GM21381 (cell line): ENCODE data around the gene MEIS2.

Experiments used
- ATAC-seq: cut with Tn5 transposase; IDR thresholded peaks from one replicate; pipeline ENCODE4 v1.9.1; 2021; ENCODE audit warnings: mild to moderate bottlenecking, moderate library complexity; ENCODE audit not compliant: unreplicated experiment

MEIS2 gene

DNA sequence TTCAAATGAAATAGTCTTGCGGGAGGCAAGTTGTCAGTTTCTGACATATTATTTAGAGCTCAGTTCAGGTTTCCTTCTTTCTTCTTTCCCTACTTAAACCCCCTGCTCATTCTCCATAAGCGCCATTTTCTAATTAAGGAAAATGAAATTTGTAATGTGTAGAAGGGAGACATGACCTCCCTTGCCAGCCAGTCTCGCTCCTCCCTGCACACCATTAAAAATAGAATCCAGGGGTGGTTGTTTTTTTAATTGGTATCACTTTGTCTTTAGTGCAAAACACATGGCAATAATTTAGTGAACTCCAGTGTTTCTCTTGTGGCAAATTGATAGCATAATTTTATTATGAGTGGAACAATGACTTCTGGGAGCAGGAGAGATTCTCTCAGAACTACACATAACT lies 160.1 kb downstream of the MEIS2 start:
- no peak for ATAC-seq

DNA sequence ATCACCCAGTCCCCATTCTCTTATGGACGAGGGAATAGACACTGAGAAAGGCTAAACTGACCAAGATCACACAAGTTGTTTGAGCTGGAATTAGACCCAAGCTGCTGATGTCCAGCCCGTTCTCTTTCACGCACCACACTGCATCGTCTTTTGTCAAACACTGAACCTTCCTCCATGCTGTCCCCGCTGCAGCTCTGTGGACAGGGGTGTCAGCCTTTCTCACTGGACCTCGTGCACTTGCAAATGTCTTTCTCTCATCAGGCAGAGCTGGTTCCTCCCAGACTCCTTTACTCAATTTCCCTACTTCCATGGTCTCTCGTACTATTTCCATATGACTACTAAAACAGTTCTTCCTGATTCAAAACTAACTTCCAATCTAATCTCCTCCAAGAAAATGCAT lies 161.6 kb downstream of the MEIS2 start:
- ATAC-seq = no peak

DNA sequence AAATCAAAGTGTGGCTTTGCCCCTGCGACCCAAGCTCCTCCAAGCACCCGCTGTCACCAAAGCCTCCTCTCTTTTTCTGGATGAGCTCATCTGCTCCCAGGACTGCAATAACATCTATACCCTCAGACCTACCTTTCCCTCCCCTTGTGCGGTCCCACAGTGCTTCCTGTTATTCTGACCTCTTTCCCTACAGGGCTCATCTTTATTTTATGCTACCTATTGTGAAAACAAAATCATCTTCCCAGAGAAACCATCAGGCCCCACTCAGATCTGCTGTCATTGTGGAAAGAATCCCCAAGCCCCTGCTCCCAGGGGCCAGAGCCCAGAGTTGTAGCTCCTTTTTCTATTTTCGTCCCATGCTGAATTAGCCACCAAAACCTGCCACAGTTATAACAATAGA lies 162.2 kb downstream of the MEIS2 start:
- no peak for ATAC-seq

DNA sequence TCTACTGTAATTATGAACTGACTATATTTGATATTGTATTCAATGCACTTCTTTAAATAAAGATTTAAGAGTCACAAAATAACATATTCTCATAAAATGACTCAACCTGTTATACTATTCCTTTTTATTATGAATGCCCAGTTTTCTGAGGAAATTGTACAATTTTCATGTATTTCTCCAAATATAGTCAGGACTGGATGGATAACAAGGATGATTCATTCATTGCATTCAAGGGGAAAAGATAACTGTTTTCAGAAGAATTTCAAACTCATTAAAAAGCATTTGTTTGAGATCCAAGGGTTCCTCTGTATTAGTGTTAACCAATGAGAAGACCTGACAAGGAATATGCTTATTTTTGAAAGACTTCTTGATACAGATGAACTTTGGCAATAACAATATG lies 163.7 kb downstream of the MEIS2 start:
- no peak for ATAC-seq

DNA sequence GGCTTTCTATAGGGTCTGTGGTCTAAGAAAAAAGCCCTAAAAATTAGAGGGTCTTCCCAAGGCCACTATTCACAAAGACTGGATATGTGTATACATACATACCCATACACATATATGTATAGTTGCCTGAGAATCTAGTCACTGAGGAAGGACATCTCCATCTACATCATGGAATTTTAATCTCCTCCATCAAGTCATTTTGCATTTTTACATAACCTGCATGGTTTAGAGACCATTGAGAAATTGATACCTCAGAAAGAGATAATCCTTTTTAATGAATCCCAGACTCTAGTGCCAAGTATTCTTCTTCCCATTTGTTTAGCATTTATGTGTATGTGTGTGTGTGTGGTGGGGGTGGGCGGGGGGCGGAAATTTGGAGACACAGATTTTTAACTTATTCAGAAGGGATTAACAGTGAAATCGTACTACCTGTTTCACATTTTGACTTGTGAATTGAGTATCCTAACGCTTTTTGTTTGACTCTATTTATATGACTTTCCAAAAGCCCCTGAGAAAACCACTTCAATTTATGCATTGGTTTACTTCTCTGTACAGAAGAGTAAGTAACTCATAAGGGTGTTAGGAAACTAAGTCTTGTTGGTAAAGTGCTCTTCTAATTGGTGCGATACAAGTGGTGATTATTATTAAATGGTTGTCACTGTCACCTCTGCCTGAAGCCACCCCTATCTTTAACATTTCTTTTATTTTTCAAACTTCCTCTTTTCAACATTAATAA lies 166.9 kb downstream of the MEIS2 start:
- ATAC-seq = no peak

DNA sequence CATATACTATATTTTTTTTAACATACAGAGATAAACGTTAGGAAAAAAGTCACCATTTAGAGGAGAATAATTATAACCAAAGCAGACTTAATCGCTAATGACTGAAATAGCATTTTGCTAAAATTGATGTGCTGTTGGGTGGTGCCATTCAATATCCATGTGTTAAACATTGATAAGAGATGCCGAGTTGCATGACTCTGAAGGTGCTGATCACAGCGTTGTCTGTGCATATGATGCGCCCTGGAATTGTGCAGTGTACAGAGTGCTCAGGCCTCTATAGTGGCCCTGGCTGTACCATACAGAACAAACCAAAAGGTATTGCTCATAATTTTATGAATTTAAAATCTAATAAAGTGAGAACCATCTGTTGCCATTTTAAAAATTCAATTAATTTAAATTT lies 168.3 kb downstream of the MEIS2 start:
- no peak for ATAC-seq

DNA sequence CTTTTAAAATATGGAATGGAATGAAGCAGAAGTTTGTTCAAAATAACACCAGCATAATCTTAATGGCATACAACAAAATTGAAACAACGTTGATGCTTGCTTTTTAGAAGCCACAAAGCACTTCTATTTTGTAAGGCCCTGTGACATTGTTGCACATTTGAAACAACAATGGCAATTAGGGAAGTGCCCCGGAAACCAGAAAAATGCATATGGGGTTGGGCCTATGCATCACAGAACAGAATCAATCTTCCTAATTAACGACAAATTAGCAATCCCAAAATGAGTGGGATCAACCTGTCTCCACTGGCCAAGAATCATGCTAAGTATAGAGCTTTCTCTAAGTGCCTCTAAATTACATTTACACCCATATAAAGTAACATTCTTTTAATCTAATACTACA lies 168.9 kb downstream of the MEIS2 start:
- no peak for ATAC-seq

DNA sequence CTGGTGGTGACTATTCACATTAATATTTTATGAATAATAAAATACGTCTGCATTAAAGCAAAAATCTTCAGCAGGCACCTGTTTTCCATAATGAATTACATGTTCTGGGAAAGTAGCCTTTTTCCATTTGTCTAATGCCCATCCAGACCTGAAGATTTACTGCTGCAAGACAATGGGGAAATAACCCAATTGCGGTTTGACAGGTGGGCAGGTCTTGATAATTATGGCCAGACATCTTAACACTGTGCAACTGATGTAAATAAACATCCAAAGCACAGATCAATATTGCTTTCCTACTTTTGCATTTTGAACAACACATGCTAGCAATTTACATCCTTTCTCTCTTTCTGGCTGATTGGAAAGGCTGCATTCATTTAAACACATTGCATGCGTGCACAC lies 173.9 kb downstream of the MEIS2 start:
- no peak for ATAC-seq

DNA sequence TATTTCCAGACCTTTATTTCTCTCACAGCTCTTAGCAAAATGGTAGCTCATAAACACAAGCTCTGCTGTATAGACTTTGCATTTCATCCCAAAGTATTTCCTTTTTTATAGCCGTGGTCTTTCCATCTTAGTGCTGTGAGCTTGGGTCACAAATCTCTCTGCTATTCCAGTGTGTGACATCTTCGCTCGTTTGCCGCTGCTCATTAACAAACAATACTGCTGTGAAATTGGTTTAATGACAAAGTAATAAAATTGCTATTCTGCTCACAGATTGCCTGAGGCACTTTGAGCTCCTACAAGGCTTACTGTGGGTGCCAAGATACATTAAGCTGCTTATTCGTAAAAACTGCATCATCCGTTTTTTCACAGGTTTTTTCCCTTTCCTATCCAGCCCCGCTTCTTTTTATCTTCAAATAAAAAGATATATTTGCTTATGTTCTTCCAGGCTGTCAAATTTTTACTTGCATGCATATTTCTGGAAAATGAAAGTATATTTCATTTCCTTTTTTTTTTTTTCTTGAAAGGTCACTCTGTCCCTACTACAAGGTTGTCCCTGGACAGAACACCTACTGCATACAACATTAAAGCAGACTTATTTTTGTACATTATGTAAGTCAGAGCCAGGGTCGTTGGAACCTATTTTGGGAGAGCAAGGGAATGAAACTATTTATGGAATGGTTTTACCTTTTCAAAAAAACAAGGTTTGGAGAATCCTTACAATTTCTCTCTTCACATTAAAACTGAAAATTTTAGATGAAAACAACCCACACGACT lies 174.5 kb downstream of the MEIS2 start:
- no peak for ATAC-seq

DNA sequence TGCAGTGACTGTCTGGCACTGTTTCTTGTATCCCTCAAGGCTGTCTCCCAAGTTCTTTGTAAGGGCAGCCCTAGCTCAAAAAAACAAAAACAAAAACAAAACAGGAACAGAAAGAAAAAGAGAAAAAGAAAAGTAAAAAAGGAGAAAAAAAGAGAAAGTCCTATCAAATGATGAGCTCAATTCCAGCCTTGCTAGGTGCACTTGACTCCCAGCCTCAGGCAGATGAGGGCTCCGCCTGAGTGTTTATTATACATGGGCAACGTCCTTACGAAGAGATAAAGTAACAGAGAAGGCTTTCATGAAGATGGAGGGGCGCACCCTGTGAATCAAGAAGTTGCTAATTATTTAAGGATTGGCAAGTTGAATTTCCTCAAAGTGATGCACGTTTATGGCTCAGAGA lies 175.3 kb downstream of the MEIS2 start:
- ATAC-seq = no peak

DNA sequence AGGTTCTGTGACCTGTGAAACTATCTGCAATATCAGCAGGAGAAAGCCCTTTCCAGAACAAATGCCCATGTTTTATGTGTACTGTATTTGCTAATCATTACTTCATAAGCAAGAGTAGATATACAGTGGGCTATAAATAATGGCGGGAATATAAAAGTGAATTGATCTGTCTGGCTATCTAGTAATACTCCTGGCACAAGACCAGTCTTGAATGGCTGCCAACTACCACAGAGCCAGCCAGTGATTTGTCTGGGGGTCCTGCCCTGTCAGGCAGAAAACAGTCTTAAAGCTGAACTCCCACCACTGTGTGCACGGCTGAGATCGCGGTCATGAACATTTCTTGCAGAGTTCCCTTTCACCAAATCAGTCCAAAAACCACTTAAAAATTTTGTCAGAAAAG lies 176.3 kb downstream of the MEIS2 start:
- no peak for ATAC-seq

DNA sequence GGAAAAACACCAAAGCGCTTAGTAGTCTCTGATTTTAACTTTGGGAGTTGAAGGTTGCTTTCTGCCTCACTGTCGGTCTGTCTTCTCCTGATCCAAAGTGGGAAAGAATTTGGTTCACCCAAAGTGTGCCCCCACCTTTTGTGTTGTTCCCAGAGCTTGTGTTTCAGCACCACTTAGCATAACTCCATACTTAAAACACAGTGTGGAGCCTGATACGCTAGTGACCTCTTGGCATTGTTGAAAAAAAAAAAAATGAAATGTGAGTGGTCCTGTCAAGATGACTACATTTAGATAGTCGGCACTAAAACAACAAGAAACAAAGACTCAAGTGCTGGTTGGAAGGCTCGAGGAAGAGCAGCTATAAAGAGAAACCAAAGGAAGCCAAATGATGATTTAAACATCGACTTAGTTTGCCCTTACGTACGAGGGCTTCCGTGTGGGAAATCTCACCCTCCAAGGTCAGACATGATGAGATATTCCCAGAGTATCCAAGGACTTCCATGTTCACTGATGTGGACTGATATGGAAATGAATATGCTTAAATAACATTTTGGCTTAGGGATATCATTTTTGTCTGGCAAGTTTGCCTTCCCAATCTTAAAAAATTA lies 178.8 kb downstream of the MEIS2 start:
- ATAC-seq = no peak

DNA sequence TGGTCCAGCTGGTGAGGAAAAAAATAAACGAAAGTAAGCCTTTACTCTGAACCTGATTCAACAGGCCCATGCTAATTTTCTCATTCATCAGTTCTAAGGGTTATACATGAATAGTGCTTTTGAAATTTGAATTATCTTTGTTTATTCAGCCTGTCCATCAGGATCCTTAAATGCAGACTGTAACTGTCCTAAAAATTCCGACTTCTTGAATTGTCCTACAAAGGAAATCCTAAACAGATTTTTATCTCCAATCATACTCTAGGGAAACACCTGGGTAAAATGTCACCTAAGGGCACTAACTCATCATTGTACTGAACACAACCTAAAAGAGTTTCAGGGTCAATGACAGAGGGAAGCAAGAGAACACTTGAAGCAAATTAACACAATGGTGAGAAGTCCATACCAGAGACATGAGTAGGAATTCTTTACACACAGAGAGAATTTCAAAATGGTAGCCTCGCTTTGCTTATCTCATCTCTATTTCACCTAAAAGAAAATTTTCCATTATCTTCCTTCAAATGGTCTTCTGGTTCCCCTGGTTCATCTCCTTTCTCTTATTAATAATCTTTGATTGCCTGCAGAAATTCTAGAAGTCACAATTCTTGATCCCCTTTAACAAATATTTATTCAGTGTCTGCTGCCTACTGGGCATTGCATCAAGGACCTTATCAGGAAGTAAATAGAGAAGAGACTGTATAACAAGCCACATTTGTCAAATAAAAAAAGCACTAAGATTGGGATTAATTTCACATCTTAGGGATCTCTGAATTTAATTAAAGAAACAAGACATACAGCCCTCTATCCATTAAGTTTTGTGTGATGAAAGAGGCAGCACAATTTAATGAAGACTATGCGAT lies 182.7 kb downstream of the MEIS2 start:
- no peak for ATAC-seq

DNA sequence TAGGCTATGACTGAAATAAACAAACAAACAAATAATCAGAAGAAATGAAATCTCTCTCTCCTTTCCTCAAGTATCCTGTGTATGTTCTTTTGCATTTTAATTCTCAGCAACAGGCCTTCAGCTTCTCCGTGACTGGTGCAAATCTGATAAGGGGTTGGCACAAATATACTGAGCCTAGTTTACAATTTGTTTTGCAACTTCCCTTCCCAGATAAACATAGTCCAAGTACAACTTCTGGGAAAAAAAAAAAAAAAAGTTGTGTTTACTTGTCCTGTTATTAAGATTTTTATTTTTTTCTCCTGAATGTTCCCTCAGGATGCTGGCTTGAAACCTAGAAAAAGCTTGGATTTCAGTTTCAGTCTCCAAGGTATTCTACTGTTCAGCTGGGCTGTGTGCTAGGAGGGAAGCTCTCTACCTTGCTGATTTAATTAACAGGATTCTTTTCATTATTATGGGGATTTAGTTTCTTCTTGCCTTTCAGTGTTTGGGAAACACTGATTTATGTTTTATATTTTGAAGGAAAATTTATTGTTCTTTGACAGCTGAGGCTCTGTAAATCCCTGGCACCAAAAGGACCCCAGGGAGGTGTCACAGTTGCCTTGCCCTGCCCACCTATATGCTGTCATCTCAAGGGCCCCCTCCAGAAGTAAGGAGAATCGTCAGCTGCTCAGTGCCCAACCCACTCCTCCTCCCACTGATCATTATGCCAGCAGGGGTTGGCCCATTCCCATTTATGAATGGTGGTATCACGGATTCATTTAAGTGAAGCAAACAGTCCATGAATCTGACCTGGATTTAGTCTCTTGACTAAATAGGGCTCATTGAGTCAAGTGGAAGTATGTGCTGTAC lies 185.2 kb downstream of the MEIS2 start:
- no peak for ATAC-seq

DNA sequence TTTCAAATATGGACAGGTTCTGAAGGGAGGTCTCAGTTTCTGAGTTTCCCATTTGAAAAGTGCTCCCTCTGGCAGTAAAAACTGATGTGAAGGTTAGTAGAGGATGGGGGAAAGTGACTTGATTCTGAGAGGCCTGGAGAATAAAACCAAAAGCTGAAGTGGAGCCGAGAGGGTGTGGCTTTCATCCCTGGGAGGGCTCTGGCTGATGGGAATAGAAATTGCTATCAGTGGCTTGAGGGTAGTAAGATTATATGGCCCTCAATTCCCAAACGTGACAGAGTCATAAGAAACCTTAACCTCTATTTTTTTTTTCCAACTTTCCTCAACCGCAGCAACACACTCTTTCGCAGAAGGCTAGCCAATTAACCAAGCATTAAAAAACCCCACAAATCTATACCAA lies 185.9 kb downstream of the MEIS2 start:
- no peak for ATAC-seq

DNA sequence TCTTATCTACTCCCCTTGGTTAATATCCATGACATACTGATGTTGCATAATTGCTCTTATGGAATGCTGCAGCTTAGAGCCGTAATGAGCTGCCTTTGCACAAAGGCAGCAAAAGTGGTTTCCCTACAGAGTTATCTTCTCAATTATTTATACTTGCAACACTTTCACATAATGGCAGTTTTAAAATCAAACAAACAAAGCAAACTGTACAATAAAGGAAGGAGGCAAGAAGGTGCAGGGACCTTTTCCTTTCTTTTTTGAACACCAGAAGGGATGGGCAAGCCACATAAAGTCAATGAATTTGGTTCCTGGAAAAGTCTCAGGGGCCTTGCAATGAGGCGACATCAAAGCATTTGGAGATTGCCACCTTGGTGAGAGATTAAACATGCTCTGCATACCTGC lies 188.0 kb downstream of the MEIS2 start:
- no peak for ATAC-seq

DNA sequence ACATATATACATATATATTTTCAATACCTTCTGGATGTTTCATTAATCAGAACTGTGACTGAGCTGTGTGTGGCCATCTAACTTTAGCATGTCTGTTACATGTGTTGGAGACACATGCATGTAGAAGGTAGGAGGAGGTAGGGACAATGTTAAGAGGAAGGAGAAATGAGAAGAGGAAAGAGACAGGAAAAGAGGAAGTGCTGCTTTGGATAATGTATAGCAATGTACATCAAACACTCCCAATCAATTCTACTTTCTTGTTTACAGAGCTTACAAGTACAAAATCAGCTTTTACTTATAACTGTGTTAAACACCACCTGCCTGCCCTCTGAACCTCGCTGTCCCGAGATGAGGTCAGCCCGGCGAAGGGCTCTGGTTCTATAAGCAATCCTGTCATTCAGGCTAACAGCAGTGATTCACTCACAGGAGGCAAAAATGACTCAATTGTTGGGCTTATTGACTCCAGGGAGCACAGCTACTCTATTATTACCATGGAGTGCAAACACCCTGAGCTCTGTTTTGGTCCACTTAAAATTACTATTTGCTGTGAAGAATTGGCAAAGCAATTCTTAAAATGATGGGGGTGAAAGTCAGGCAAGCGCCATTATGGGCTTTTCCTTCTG lies 188.9 kb downstream of the MEIS2 start:
- ATAC-seq = no peak

DNA sequence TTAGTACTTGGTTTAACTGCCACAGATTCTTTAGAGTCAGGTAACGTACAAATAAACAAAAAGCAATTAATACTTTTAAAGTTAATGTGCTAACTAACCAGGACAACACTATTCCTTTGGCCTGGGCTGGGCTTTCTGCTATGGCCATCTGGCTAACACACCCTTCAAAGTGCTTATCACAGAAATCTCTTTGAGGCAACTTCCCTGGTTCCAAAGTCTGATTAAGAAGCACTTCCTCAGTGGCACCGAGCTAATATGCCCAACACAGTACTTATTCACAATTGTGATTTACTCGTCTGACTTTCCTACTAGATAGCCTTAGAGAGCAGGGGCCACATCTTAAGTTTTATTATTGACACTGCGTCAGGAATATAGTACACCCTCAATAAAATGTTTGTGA lies 191.4 kb downstream of the MEIS2 start:
- no peak for ATAC-seq

DNA sequence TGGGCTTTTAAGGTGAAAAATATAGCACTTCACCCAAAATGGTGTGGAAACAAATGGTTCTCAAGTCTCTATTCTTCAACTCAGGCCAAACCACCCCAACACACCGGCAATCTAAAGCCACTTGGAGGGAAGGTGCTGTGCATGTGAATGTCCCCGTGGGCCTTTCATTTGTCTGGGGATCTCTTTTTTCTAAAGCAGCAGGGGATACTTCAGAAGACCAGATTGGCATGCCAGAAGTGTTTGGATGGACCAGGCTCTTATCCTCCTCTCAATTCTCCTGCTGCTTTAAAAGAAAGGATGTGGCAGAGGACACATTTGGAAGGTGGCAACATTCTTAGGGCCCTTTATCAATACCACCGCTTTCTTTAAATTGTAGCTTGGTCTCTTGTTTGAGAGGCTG lies 193.1 kb downstream of the MEIS2 start:
- no peak for ATAC-seq

DNA sequence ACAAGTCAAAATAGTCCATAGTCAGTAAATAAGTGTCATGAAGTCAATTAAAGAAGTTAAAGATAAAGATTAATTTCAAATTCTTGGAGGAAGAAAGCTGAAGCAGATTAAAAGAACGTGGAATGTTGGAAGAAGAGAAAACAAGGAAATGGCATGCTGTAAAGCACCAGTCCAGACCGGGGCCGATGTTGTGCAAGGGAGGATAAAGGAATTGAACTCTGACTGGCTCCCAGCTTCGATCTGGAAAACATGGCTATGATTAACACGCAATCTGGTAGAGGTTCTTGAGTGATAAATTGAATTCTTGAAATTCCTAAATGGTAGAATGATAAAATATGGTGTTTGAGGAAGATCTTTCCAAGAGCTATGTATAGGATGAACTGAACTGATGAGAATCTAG lies 194.4 kb downstream of the MEIS2 start:
- no peak for ATAC-seq
